CD4-positive, CD25-positive, alpha-beta regulatory T cell (primary cell): ENCODE data around the gene GPER1. TPM values are rescaled to one million over a fixed set of nuclear protein-coding genes. Genes with fewer than 3 reads are reported as not detected.

Experiments used
- ATAC-seq, 2 donors: fragments of 150-1000 bp; cut with Tn5 transposase; one replicate each; pipeline ENCODE4 v1.10.0; 2021; ENCODE audit warnings: low read depth in 2 of 2, moderate number of reproducible peaks in 2 of 2, moderate library complexity in 1 of 2
- DNase-seq, 3 donors: peaks; one replicate each; pipeline versions ENCODE4 v3.0.0 to v3.0.0-alpha.2; 2012 to 2022; ENCODE audit warnings: mixed read lengths in 1 of 3
- H3K27ac ChIP-seq: one replicate; pipeline ENCODE4 v1.7.0; 2013; ENCODE audit warnings: mild to moderate bottlenecking, low read length; ENCODE audit not compliant: insufficient read depth, poor library complexity, severe bottlenecking
- H3K27me3 ChIP-seq: one replicate; pipeline ENCODE4 v1.7.0; 2013; ENCODE audit warnings: low read length; ENCODE audit not compliant: control insufficient read depth, insufficient read depth
- H3K36me3 ChIP-seq: one replicate; pipeline ENCODE4 v1.7.0; 2013; ENCODE audit warnings: mild to moderate bottlenecking, low read length, moderate library complexity; ENCODE audit not compliant: control insufficient read depth, insufficient read depth
- H3K4me1 ChIP-seq: 2 replicates; pipeline ENCODE4 v1.7.0; 2013; ENCODE audit warnings: mild to moderate bottlenecking, low read length; ENCODE audit not compliant: insufficient read depth, control insufficient read depth, poor library complexity, severe bottlenecking
- H3K4me3 ChIP-seq: one replicate; pipeline ENCODE4 v1.7.0; 2013; ENCODE audit warnings: low read depth, mild to moderate bottlenecking, low read length, moderate library complexity
- H3K9me3 ChIP-seq, 2 experiments: 1 replicate in 1 of 2; 2 replicates in 1 of 2; pipeline ENCODE4 v1.7.0; 2013; ENCODE audit warnings: low read length in 2 of 2, mild to moderate bottlenecking in 1 of 2, moderate library complexity in 1 of 2; ENCODE audit not compliant: control insufficient read depth in 2 of 2
- H3K27ac Mint-ChIP-seq, 3 donors: one replicate each; pipeline ENCODE4 v1.8.0; 2020 to 2022; ENCODE audit warnings: mild to moderate bottlenecking in 3 of 3, mixed read lengths in 3 of 3, moderate library complexity in 2 of 3
- H3K27me3 Mint-ChIP-seq: one replicate; pipeline ENCODE4 v1.8.0; 2022; ENCODE audit warnings: mild to moderate bottlenecking, mixed read lengths
- H3K36me3 Mint-ChIP-seq: one replicate; pipeline ENCODE4 v1.8.0; 2020; ENCODE audit warnings: mixed read lengths
- H3K4me1 Mint-ChIP-seq, 4 donors: one replicate each; pipeline ENCODE4 v1.8.0; 2020 to 2022; ENCODE audit warnings: mixed read lengths in 4 of 4, mild to moderate bottlenecking in 1 of 4
- H3K4me3 Mint-ChIP-seq, 4 donors: one replicate each; pipeline ENCODE4 v1.8.0; 2020 to 2022; ENCODE audit warnings: mild to moderate bottlenecking in 4 of 4, mixed read lengths in 4 of 4, moderate library complexity in 3 of 4
- H3K9me3 Mint-ChIP-seq, 7 donors: one replicate each; pipeline ENCODE4 v1.8.0; 2020 to 2022; ENCODE audit warnings: mixed read lengths in 7 of 7, mild to moderate bottlenecking in 3 of 7, moderate library complexity in 2 of 7
- polyA plus RNA-seq, 4 donors: library from polyadenylated mRNA; unstranded; fragments of 300-500 nt; fragmentation: Illumina TruSeq; gene quantifications; one replicate each; pipeline ENCODE4 v1.2.3, GENCODE V29; 2021
- total RNA-seq: library from RNA; stranded (reverse); gene quantifications from one replicate; pipeline ENCODE4 v1.2.3, GENCODE V29; 2022

Gene GPER1
- total and polyA plus RNA-seq, 5 donors from 2014 or later: 0.10 TPM; not detected in 4

DNA sequence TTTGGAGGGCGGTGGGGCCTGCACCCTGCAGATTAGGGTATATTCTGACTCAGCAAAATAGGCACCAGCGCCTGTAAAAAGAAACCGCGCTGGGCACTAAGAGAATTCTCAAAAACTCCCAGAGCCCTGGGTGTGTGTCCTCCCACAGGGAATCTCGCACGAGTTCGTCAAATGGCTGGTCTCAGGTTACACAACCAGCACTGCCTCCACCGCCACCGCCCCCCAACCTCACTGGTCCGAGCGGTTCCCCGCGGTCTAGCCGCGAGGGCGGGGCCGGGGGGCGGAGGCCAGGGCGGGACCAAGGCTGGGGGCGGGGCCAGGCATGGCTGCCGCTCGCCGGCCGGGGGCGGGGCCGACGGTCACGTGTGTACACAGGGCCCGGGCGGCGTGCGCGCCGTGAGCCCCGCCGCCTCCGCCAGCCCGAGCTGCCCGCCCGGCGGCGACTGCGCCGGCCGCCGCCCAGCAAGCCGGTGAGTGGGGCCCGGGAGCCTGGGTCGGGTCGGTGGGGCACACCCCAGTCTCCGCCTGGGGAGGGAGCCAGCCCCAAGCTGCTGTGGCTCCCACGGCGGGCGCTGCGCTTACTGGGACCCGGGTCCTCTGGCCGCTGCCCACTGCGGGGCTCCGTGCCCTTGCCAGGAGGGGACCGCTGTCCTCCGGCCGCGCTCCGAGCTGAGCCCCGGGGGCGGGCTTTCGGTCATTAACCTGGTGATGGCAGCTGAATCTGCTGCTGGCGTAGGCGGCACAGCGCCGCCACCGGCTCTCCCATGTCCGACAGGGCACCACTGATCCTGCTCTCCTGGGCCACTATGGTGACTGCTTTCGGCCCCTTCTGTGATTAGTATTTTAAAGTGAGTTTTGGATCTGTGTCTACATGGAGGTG is 43.5 kb upstream of the GPER1 start, which contains the start of gene GPR146:
TSS of gene GPR146 (plus strand) at position 358 of the 880 bp plus-strand sequence. CDS start 12,970 bp downstream, outside the sequence.
- Histone ChIP-seq H3K4me3 (peak within 1 kb of the TSS; percentile 82), H3K36me3 (no peaks in the 10 kb centered on the region), H3K9me3 (no peaks in the 10 kb centered on the region), H3K27ac (peak within 1 kb of the TSS; percentile 78), H3K27me3 (no peaks in the 10 kb centered on the region), H3K4me1 (peaks cover 60% of the 10 kb centered on the region)
- Mint-ChIP-seq H3K36me3 (no peaks in the 10 kb centered on the region), H3K4me1 (peaks cover 21 to 66% (median 36%) of the 10 kb centered on the region in 4 donors), H3K27ac (peak within 1 kb of the TSS; percentile 64 to 85 (median 68)), H3K27me3 (no peaks in the 10 kb centered on the region), H3K9me3 (peaks cover 0 to 2% (median 0%) of the 10 kb centered on the region in 7 donors), H3K4me3 (peak within 1 kb of the TSS; percentile 92 to 97 (median 94))
- ATAC-seq (peak; percentile 91), DNase-seq (peak; percentile 87 to 90 (median 88))

DNA sequence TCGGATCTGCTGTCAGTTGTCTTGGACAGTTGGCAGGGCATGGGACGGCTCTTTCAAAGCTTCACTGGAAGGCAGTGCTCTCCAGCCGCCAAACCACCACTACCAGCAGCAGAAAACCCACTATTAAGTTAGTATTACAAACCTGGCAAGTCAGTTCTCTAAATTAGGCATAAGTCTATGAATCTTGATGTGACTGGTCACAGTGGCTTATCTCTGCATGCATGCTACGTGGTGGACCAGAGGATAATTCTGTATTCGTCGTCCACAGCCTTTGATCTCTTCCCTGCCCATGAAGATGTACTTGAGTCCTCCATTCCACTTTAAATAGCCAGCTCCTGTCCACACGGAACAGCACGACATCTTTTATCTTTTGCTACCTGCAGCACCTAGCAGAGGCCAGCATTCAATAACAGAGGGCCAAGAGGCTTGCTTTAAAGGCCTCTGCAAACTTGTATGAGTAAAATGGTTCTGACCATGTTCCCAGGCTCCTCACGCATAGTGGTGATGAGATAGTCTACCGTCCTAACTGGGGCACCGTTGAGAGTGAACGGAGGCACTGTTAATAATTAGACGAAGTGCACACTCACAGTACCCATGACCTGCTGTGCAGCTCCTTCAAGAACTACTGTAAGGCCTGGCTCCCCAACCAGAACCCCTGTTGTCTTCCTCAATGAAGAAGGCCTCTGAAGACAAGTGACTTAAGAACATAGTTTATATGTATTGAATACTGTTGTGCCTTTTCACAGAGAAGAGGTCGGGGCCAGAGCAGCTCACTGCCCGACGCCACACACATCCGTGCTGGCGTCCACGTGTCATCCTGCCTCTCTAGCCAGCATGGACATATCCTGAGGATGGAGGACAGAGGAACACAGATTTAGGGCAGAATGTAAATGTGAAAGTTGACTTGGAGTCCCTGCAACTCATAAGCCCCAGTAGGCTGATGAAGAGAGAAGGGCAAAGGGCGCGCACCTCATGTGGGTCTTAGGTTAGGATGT is 42.5 kb upstream of the GPER1 start:
- no peak overlapping the region for H3K27ac ChIP-seq
- peak overlapping the region in 2 of 3 donors; percentile 64 to 82 for H3K27ac Mint-ChIP-seq
- no peaks in the 10 kb centered on the region for H3K36me3 Mint-ChIP-seq
- no peak for ATAC-seq
- H3K27me3 ChIP-seq: no peaks in the 10 kb centered on the region
- peak overlapping the region; percentile 92 to 97 (median 94) for H3K4me3 Mint-ChIP-seq
- peaks cover 0 to 2% (median 0%) of the 10 kb centered on the region in 7 donors for H3K9me3 Mint-ChIP-seq
- peaks cover 66% of the 10 kb centered on the region for H3K4me1 ChIP-seq
- no peak for DNase-seq
- peak overlapping the region; percentile 82 for H3K4me3 ChIP-seq
- H3K4me1 Mint-ChIP-seq: peaks cover 21 to 74% (median 37%) of the 10 kb centered on the region in 4 donors
- no peaks in the 10 kb centered on the region for H3K27me3 Mint-ChIP-seq
- H3K9me3 ChIP-seq: no peaks in the 10 kb centered on the region
- H3K36me3 ChIP-seq: no peaks in the 10 kb centered on the region

DNA sequence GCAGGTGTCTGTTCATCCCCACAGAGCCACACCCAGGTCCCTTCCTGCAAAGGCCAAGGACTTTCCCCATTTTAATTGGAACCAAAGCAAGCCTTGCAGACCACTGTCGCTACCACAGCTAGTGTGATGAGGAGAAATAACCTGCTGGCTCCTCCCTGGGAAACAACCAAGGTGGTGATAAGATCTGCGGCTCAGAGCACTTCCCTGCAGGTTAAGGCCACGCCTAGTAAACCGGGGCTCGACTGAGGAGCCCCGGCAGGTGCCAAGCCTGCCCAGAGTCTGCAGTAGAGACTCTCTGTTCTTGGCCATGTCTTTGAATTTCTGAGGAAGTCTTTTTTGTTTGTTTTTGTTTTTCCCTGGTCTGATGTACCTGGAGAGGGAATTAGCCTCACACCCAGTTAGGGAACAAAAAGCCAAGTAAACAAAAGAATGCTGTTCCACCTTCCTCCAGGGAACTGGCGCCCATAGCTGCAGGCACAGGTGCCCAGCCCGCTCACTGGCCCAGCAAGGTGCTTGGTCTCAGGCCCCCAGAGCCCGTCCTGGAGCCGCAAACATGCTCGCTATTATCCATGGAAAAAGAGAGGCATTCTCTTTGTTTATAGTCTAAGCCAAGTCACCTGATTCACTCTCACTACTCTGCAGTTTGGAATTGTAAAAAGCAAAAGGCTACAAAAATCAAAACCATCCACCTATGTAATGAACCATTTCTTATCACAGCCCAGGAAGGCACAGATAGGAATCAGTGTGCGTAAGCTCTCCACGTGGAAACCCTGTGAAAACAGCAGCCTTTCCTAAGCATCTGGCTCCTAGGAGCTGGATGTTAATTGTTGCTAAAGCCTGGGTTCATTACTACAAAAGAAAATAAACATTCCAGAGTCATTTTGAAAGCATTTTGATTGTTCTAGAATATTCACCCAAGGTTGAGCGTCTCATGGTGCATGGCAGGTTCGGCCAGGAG is 40.9 kb upstream of the GPER1 start:
- peaks cover 66% of the 10 kb centered on the region for H3K4me1 ChIP-seq
- peak in 1 of 2 donors; percentile 19 for ATAC-seq
- peak overlapping the region; percentile 82 for H3K4me3 ChIP-seq

DNA sequence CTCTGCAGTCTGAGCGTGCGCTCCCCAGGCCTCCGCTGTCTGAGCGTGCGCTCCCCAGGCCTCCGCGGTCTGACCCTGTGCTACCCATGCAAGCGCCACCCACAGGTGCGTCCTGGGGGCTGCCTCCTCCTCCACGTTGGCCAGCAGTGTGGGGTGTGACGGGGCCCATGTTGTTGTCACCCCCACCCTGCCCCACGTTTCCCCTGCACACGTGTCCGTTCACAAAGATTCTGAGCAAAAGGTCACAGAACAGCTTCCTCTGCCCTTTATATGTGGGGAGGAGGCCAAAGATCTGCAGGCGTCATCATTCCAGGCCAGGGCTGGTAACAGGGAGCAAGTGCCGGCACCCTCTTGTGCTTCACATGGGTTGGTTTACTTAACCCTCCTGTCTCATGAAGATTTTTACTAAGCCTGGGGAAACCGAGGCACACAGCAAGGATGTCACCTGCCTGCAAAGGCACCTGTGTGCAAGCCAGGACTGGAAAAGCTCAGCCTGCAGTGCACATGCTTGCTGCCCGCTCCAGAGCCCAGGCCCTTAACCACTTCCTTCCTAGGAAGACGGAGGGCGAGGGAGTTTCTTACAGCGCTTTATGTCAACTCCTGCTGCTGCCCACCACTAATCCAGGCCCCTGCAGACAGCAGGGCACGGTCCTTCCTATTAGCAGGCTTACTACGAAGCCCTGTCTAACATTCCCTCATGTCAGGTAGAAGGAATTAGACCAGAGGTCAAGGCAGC is 38.7 kb upstream of the GPER1 start:
- Mint-ChIP-seq H3K36me3 (no peaks in the 10 kb centered on the region), H3K27ac (peak overlapping the region in 1 of 3 donors; percentile 81), H3K27me3 (no peaks in the 10 kb centered on the region), H3K4me3 (peak overlapping the region; percentile 53 to 91 (median 85)), H3K4me1 (peaks cover 21 to 65% (median 38%) of the 10 kb centered on the region in 4 donors), H3K9me3 (peaks cover 0 to 2% (median 0%) of the 10 kb centered on the region in 7 donors)
- no peaks in the 10 kb centered on the region for H3K9me3 ChIP-seq
- ATAC-seq: no peak
- DNase-seq: peak in 1 of 3 donors; percentile 51
- peaks cover 57% of the 10 kb centered on the region for H3K4me1 ChIP-seq
- no peaks in the 10 kb centered on the region for H3K27me3 ChIP-seq
- peak overlapping the region; percentile 40 for H3K4me3 ChIP-seq
- H3K27ac ChIP-seq: no peak overlapping the region
- H3K36me3 ChIP-seq: no peaks in the 10 kb centered on the region

More for the DNA sequence above, 40.9 kb upstream of the GPER1 start:
- H3K9me3 ChIP-seq: no peaks in the 10 kb centered on the region
- Mint-ChIP-seq H3K36me3 (no peaks in the 10 kb centered on the region), H3K4me3 (peak overlapping the region; percentile 90 to 94 (median 92)), H3K9me3 (peaks cover 0 to 2% (median 0%) of the 10 kb centered on the region in 7 donors), H3K27ac (peak overlapping the region in 1 of 3 donors; percentile 32), H3K27me3 (no peaks in the 10 kb centered on the region), H3K4me1 (peaks cover 21 to 74% (median 40%) of the 10 kb centered on the region in 4 donors)
- DNase-seq: peak; percentile 55 to 75 (median 64)
- H3K27me3 ChIP-seq: no peaks in the 10 kb centered on the region
- no peaks in the 10 kb centered on the region for H3K36me3 ChIP-seq
- no peak overlapping the region for H3K27ac ChIP-seq

DNA sequence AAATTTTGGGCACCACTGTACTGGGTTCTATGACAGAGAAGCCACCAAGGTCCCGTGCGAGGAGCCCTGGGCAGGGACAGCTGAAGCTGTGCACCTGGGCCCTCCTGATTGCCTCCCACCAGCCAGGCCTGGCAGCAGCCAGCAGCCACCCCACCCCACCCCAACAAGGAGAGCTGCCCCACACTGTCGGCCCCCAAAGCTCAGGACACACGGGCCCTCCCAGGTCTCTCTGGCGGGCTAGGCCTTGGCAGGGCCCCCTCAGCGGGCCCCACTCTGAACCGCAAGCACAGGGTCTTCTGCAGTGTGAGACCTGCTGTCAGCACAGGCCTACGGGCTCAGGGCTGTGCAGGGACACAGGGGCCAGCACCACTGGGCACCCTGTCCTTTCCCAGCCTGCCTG is 38.1 kb upstream of the GPER1 start:
- ATAC-seq: no peak
- no peak overlapping the region for H3K27ac ChIP-seq
- peak overlapping the region in 1 of 4 donors; percentile 90 for H3K4me3 Mint-ChIP-seq
- peaks cover 61% of the 10 kb centered on the region for H3K4me1 ChIP-seq
- H3K36me3 ChIP-seq: no peaks in the 10 kb centered on the region
- no peaks in the 10 kb centered on the region for H3K27me3 Mint-ChIP-seq
- peak overlapping the region in 2 of 3 donors; percentile 20 to 55 for H3K27ac Mint-ChIP-seq
- H3K4me1 Mint-ChIP-seq: peaks cover 21 to 70% (median 38%) of the 10 kb centered on the region in 4 donors
- DNase-seq: no peak
- H3K36me3 Mint-ChIP-seq: no peaks in the 10 kb centered on the region
- H3K4me3 ChIP-seq: no peak overlapping the region
- no peaks in the 10 kb centered on the region for H3K9me3 ChIP-seq
- H3K27me3 ChIP-seq: no peaks in the 10 kb centered on the region
- H3K9me3 Mint-ChIP-seq: peaks cover 0 to 2% (median 0%) of the 10 kb centered on the region in 7 donors

DNA sequence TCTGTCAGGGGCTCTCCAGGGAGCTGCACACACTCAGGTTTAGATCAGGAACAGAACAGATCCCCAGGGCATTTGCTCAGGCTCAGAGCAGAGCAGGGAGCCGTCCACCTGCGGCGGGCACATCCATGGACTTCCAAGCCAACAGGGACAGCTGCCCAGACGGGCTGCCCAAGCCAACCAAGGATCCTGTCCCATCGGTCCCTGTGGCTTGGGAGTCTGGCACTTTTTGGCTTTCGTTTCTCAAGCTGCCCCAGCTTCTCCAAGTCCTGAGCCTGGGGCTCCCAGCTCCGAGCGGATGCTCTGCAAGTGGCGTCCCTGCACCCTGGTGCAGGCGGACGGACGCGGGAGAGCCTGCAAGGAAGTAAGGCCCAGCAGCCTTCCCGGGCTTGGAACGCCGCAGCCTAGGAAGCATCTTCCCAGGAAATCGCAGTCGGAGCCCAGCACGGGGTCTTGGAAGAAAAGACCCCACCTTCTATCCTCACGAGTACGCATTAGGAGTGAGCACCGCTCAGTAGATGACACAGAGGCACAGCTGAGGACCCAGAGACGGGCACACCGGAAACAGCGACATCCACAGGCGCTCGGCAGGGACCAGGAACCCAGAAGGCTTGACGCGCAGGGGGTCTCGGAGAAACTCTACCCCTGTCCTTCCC is 37.5 kb upstream of the GPER1 start:
- Histone ChIP-seq H3K27me3 (no peaks in the 10 kb centered on the region), H3K27ac (no peak overlapping the region), H3K36me3 (no peaks in the 10 kb centered on the region), H3K9me3 (no peaks in the 10 kb centered on the region), H3K4me3 (no peak overlapping the region), H3K4me1 (peaks cover 61% of the 10 kb centered on the region)
- no peak for ATAC-seq
- no peak for DNase-seq
- H3K27ac Mint-ChIP-seq: peak overlapping the region in 2 of 3 donors; percentile 20 to 55
- no peaks in the 10 kb centered on the region for H3K36me3 Mint-ChIP-seq
- H3K9me3 Mint-ChIP-seq: peaks cover 0 to 2% (median 0%) of the 10 kb centered on the region in 7 donors
- no peak overlapping the region for H3K4me3 Mint-ChIP-seq
- H3K27me3 Mint-ChIP-seq: no peaks in the 10 kb centered on the region
- peaks cover 18 to 70% (median 37%) of the 10 kb centered on the region in 4 donors for H3K4me1 Mint-ChIP-seq
